HepG2 (cell line): Measurements from ENCODE around the gene DCUN1D2. TPM values are rescaled to one million over a fixed set of nuclear protein-coding genes. Genes with fewer than 3 reads are reported as not detected.
A peak's percentile ranks its signal among the peaks of the same experiment; 100 is the strongest.

Experiments
- ATAC-seq: fragments of 200-7000 bp; cut with Tn5 transposase; 3 replicates; pipeline ENCODE4 v1.9.1; 2020; ENCODE audit warnings: mild to moderate bottlenecking, moderate library complexity
- BruUV-seq: library from RNA; stranded (reverse); fragments of 400-500 nt; replicated peaks from 2 replicates; lab custom pipeline; 2021; lab: Mats Ljungman, UMichigan
- CTCF ChIA-PET: fragments of 300-600 bp; formaldehyde crosslinking; extraction: SDS; loops from one replicate; lab custom pipeline; 2021; ENCODE audit warnings: low total read pairs, inconsistent platforms, low intra/inter-chr PET ratio; lab: Yijun Ruan, JAX
- POLR2A ChIA-PET: fragments of 350-600 bp; sonication (Branson Sonifier 250); formaldehyde crosslinking; loops from one replicate; lab custom pipeline; 2020; ENCODE audit warnings: antibody characterized with exemption, inconsistent platforms; lab: Yijun Ruan, JAX
- DNase-seq: peaks from one replicate; pipeline ENCODE4 v3.0.0-alpha.2; 2015; ENCODE audit warnings: low spot score
- FAIRE-seq: peaks from 3 replicates; lab custom pipeline; 2011; peaks lifted over from hg19 to GRCh38; lab: Jason Lieb, UNC
- H2AFZ ChIP-seq: one replicate; pipeline ENCODE4 v1.6.1; 2011; ENCODE audit warnings: low read length, inconsistent platforms
- H3K27ac ChIP-seq: fragments of 300-600 bp; 3 replicates; pipeline ENCODE4 v1.8.0; 2011; ENCODE audit warnings: mixed run types, mild to moderate bottlenecking, mixed read lengths, low read length, inconsistent platforms; ENCODE audit not compliant: insufficient read depth; ENCODE audit errors: extremely low read length
- H3K27me3 ChIP-seq, 2 experiments: fragments of 200-600 bp in 1 of 2; 2 replicates in 1 of 2; 3 replicates in 1 of 2; pipeline versions ENCODE4 v1.6.0 to v1.8.0; 2011; ENCODE audit warnings: low read length in 2 of 2, mild to moderate bottlenecking in 2 of 2, moderate library complexity in 2 of 2, inconsistent platforms in 1 of 2; ENCODE audit not compliant: insufficient read depth in 2 of 2, control insufficient read depth in 1 of 2
- H3K36me3 ChIP-seq, 2 experiments: fragments of 200-600 bp in 1 of 2; replicated peaks in 1 of 2; 2 replicates in 1 of 2; 3 replicates in 1 of 2; pipeline versions ENCODE4 v1.5.1 to v1.8.0; 2011; ENCODE audit warnings: low read length in 2 of 2, inconsistent platforms in 1 of 2; ENCODE audit not compliant: insufficient read depth in 2 of 2, control insufficient read depth in 1 of 2
- H3K4me1 ChIP-seq: 2 replicates; pipeline ENCODE4 v1.5.1; 2012; ENCODE audit warnings: low read length, inconsistent platforms; ENCODE audit not compliant: insufficient read depth
- H3K4me2 ChIP-seq: 2 replicates; pipeline ENCODE4 v1.6.0; 2011; ENCODE audit warnings: low read depth, low read length, inconsistent platforms
- H3K4me3 ChIP-seq, 3 experiments: fragments of 200-600 bp in 1 of 3; sonication (generic), shearing (Covaris generic) in 1 of 3; replicated peaks in 1 of 3; 2 replicates each; pipeline ENCODE4 v1.5.1; 2011 to 2016; ENCODE audit warnings: low read length in 3 of 3, inconsistent platforms in 2 of 3, low read depth in 2 of 3, mild to moderate bottlenecking in 2 of 3, control low read depth in 1 of 3, mixed read lengths in 1 of 3; ENCODE audit not compliant: insufficient read depth in 1 of 3
- H3K79me2 ChIP-seq: one replicate; pipeline ENCODE4 v1.6.1; 2011; ENCODE audit warnings: low read length, inconsistent platforms; ENCODE audit not compliant: insufficient read depth
- H3K9ac ChIP-seq: 2 replicates; pipeline ENCODE4 v1.6.0; 2011; ENCODE audit warnings: mild to moderate bottlenecking, low read depth, low read length, inconsistent platforms; ENCODE audit not compliant: insufficient read depth
- H3K9me3 ChIP-seq: 2 replicates; pipeline ENCODE4 v1.5.1; 2012; ENCODE audit warnings: mild to moderate bottlenecking, low read length
- H4K20me1 ChIP-seq: 2 replicates; pipeline ENCODE4 v1.6.0; 2011; ENCODE audit warnings: inconsistent platforms, mild to moderate bottlenecking, low read length, moderate library complexity; ENCODE audit not compliant: insufficient read depth
- AKAP8 ChIP-seq: sonication (generic); formaldehyde crosslinking; IDR thresholded peaks from 2 replicates; pipeline ENCODE4 v1.5.1; 2020; ENCODE audit warnings: mild to moderate bottlenecking, missing genetic modification reagents
- ARID2 ChIP-seq: sonication (generic); formaldehyde crosslinking; IDR thresholded peaks from 2 replicates; pipeline ENCODE4 v1.8.1; 2022; ENCODE audit warnings: mild to moderate bottlenecking, missing genetic modification reagents, borderline replicate concordance
- ATF4 ChIP-seq, 2 experiments: fragments of 450-650 bp in 1 of 2; sonication (generic) in 1 of 2; formaldehyde crosslinking; IDR thresholded peaks; 2 replicates each; pipeline versions ENCODE4 v1.5.0 to v1.8.0; 2020 to 2022; ENCODE audit warnings: mild to moderate bottlenecking in 1 of 2, missing genetic modification reagents in 1 of 2
- CREB1 ChIP-seq, 2 experiments: fragments of 450-650 bp in 1 of 2; IDR thresholded peaks; 2 replicates each; pipeline ENCODE4 v1.6.1; 2016 to 2017; ENCODE audit warnings: control low read depth in 1 of 2, mild to moderate bottlenecking in 1 of 2, missing compliant biosample characterization in 1 of 2, missing genetic modification characterization in 1 of 2
- GMEB1 ChIP-seq: sonication (generic); formaldehyde crosslinking; IDR thresholded peaks from 2 replicates; pipeline ENCODE4 v1.5.1; 2020; ENCODE audit warnings: missing genetic modification reagents, mild to moderate bottlenecking, borderline replicate concordance
- MIER2 ChIP-seq: IDR thresholded peaks from 2 replicates; pipeline ENCODE4 v1.6.1; 2016; ENCODE audit warnings: missing biosample characterization, missing genetic modification reagents
- MLLT10 ChIP-seq: sonication (generic); formaldehyde crosslinking; IDR thresholded peaks from 2 replicates; pipeline ENCODE4 v1.4.0; 2020; ENCODE audit warnings: missing genetic modification reagents
- NCOA1 ChIP-seq: sonication (generic); formaldehyde crosslinking; IDR thresholded peaks from 2 replicates; pipeline ENCODE4 v1.9.0; 2021; ENCODE audit warnings: missing genetic modification reagents
- PTBP1 ChIP-seq: fragments of 200-400 bp; formaldehyde crosslinking; IDR thresholded peaks from 2 replicates; pipeline ENCODE4 v1.6.1; 2018; ENCODE audit warnings: low read length, low read depth; ENCODE audit not compliant: poor library complexity, severe bottlenecking
- THAP8 ChIP-seq: sonication (generic); formaldehyde crosslinking; IDR thresholded peaks from 2 replicates; pipeline ENCODE4 v1.5.1; 2020; ENCODE audit warnings: missing genetic modification reagents, mild to moderate bottlenecking, borderline replicate concordance
- XBP1 ChIP-seq: sonication (generic); formaldehyde crosslinking; IDR thresholded peaks from 2 replicates; pipeline ENCODE4 v1.5.0; 2020; ENCODE audit warnings: missing genetic modification reagents
- ZFP36 ChIP-seq: fragments of 150-350 bp; IDR thresholded peaks from 2 replicates; pipeline ENCODE4 v1.6.1; 2018; ENCODE audit warnings: borderline replicate concordance, low read length, low read depth; ENCODE audit not compliant: partially characterized antibody
- ZNF317 ChIP-seq: sonication (generic); formaldehyde crosslinking; IDR thresholded peaks from 2 replicates; pipeline ENCODE4 v1.5.0; 2020; ENCODE audit warnings: mild to moderate bottlenecking, missing genetic modification reagents
- ZNF577 ChIP-seq: sonication (generic); formaldehyde crosslinking; IDR thresholded peaks from 2 replicates; pipeline ENCODE4 v1.4.0; 2020; ENCODE audit warnings: mild to moderate bottlenecking, low read depth, missing genetic modification reagents, borderline replicate concordance
- WGBS: methylation state at CpG from one replicate; pipeline ENCODE4 v1.1.6; 2017; ENCODE audit warnings: low lambda C conversion rate; 5-methylcytosine and 5-hydroxymethylcytosine counted together
- in situ Hi-C: cut with HindIII; loops from 2 replicates; pipeline ENCODE4 v1.10.0; 2017; ENCODE audit warnings: low pct_unique_long_range_greater_than_20kb; ENCODE audit not compliant: extremely low pct_ligation_motif_present
- intact Hi-C: fragments of 100-400 bp; cut with micrococcal nuclease; formaldehyde crosslinking; loops from one replicate; pipeline ENCODE4 v1.10.0; 2022; ENCODE audit not compliant: unreplicated experiment
- polyA plus RNA-seq, 8 experiments: library from polyadenylated mRNA; depleted of rRNA in 3 of 8; stranded (reverse) in 7 of 8; unstranded in 1 of 8; fragments of >200 nt; fragmentation: Illumina TruSeq in 4 of 8; extraction: Trizol in 4 of 8; gene quantifications; 2 replicates each; pipeline versions ENCODE4 v1.2.1 to v1.2.3, GENCODE V29; 2011 to 2016; ENCODE audit warnings: low read depth in 4 of 8, missing spikeins in 1 of 8, mixed read lengths in 1 of 8; ENCODE audit not compliant: insufficient read depth in 1 of 8
- total RNA-seq, 5 experiments: library from RNA; depleted of rRNA; stranded (reverse); fragments of >200 nt; fragmentation: Illumina TruSeq; extraction: Trizol; gene quantifications; 2 replicates each; pipeline ENCODE4 v1.2.3, GENCODE V29; 2016; ENCODE audit warnings: low read depth in 1 of 5

The DCUN1D2 gene
- total and polyA plus RNA-seq, 2 of the 13 experiments (the other 11 are each of a cell fraction or from before 2014, with no cell fraction given) = 9.1 to 9.6 TPM

DNA sequence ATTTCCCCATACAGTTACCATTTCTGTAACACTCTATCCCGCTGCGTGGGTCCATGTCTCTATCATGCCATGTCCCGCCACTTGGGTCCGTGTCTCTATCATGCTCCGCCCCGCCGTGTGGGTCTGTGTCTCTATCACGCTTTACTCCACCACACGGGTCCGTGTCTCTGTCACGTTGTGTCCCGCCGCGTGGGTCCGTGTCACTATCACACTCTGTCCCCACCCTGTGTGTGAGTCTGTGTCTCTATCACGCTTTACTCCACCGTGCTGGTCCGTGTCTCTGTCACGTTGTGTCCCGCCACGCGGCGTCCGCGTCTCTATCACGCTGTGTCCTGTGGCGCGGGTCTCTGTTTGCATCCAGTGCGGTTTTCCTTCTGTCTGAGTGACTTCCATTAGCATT, 48.9 kb downstream of the DCUN1D2 start:
- ChIA-PET CTCF (no interaction called here), POLR2A (interaction anchor here (0.6 kb wide), 1 partner anchor 9 kb away, joined by 3 read pairs; no protein-coding TSS in a partner anchor)
- no peak overlapping the region for H3K4me2 ChIP-seq
- no peaks in the 10 kb centered on the region for H3K9me3 ChIP-seq
- in situ Hi-C loops (no loop called here), intact Hi-C loops (no loop called here)
- ATAC-seq (no peak), DNase-seq (no peak), FAIRE-seq (no peak)
- 94% methylated on average over 29 of the region's 29 CpGs for WGBS
- no TSS peak for BruUV-seq
- H3K27me3 ChIP-seq = no peaks in the 10 kb centered on the region
- TF ChIP-seq CREB1 (IDR thresholded peaks at IDR 0.05) = no peak
- TF ChIP-seq CREB1 (CRISPR knock-in tag; IDR thresholded peaks at IDR 0.05) = no peak
- peaks cover 47% of the 10 kb centered on the region for H3K4me1 ChIP-seq
- H3K36me3 ChIP-seq = no peaks in the 10 kb centered on the region
- H3K9ac ChIP-seq = no peak overlapping the region
- H3K27ac ChIP-seq = no peak overlapping the region
- H3K79me2 ChIP-seq = no peaks in the 10 kb centered on the region
- H3K4me3 ChIP-seq = no peak overlapping the region
- no peak overlapping the region for H2AFZ ChIP-seq
- H4K20me1 ChIP-seq = no peaks in the 10 kb centered on the region

- DNase-seq (peak; percentile 76), FAIRE-seq (peak; percentile 49), ATAC-seq (peak; percentile 100)
- Histone ChIP-seq H3K27me3 (0 out of 5 replicates have a peak, but pooled peaks cover 0 to 8% of the 10 kb centered on the region in 2 experiments), H3K27ac (peak overlapping the region; percentile 56), H3K9ac (peak overlapping the region; percentile 51), H3K79me2 (no peaks in the 10 kb centered on the region), H4K20me1 (no peaks in the 10 kb centered on the region), H2AFZ (peak overlapping the region; percentile 71), H3K4me1 (peaks cover 22% of the 10 kb centered on the region), H3K4me3 (peak overlapping the region; percentile 24 to 66 (median 40); a peak in 5 of 6 replicates), H3K4me2 (peak overlapping the region; percentile 79), H3K36me3 (no peaks in the 10 kb centered on the region), H3K9me3 (no peaks in the 10 kb centered on the region)
- CTCF ChIA-PET = no interaction called here
- no TSS peak for BruUV-seq
- POLR2A ChIA-PET = interaction anchor here (0.7 to 1.2 kb wide), 9 partner anchors 9 to 50 kb away, joined by 3 to 12 read pairs (median 3); no protein-coding TSS in a partner anchor
- in situ Hi-C loops = no loop called here
- 8% methylated on average over 5 of the region's 17 CpGs for WGBS
- intact Hi-C loops = no loop called here
- TF ChIP-seq THAP8 (no peak), MIER2 (CRISPR knock-in tag) (no peak), ATF4 (CRISPR knock-in tag; IDR thresholded peaks at IDR 0.05) (no peak), XBP1 (CRISPR knock-in tag) (no peak), ZFP36 (no peak), PTBP1 (no peak), ARID2 (CRISPR knock-in tag) (0 out of 2 replicates have a peak, but pooled peaks have one; percentile 44), GMEB1 (CRISPR knock-in tag) (peak; percentile 18; the same call in 1 of the 2 replicates), MLLT10 (no peak), NCOA1 (no peak), AKAP8 (no peak), ZNF577 (no peak), ZNF317 (0 out of 2 replicates have a peak, but pooled peaks have one; percentile 57)
These were observed 53.0 kb downstream of the DCUN1D2 start for GRCh38 chr13:113437408-113438010.
